ENCODE results near the gene SCEL.

Gene SCEL

DNA sequence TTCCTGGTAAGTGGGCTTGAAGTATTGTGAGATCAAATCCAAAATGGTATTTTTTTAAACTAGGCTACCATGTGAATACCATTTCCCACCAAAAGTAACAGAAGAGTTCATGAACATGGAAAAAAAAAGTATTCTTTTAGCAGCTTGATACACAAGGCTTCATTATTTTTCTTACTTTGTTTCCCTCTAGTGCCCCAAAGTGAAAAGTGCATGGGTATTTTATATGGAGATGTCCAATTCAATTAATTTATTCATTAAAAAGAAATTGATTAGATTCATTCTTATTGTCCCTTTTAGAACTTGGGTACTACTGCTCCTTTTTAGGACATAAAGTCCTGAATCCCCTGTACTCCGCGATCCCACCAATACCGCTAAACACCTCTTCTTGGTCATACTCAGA lies 28.6 kb upstream of the SCEL start:
- H3K9me3 ChIP-seq (ENCODE audit: low read depth, low read length), result no peaks in the 10 kb centered on the region
- H3K36me3 ChIP-seq (ENCODE audit: insufficient read depth, low read length), result no peaks in the 10 kb centered on the region
- DNase-seq (ENCODE audit: low read depth, low spot score), result no peak
- no peak overlapping the region for H3K4me3 ChIP-seq
- H3K9ac ChIP-seq (ENCODE audit: insufficient read length), result no peak overlapping the region
- H3K27ac ChIP-seq, result no peak overlapping the region
- TF ChIP-seq POLR2AphosphoS5 (IDR thresholded peaks at IDR 0.05; ENCODE audit: borderline replicate concordance, low read depth, low read length), result no peak
- no peak for TF ChIP-seq EZH2 (IDR thresholded peaks at IDR 0.05)
- TF ChIP-seq FOXP2 (optimal IDR thresholded peaks at IDR 0.05; ENCODE audit: control extremely low read depth, extremely low read length, insufficient read depth), result no peak

DNA sequence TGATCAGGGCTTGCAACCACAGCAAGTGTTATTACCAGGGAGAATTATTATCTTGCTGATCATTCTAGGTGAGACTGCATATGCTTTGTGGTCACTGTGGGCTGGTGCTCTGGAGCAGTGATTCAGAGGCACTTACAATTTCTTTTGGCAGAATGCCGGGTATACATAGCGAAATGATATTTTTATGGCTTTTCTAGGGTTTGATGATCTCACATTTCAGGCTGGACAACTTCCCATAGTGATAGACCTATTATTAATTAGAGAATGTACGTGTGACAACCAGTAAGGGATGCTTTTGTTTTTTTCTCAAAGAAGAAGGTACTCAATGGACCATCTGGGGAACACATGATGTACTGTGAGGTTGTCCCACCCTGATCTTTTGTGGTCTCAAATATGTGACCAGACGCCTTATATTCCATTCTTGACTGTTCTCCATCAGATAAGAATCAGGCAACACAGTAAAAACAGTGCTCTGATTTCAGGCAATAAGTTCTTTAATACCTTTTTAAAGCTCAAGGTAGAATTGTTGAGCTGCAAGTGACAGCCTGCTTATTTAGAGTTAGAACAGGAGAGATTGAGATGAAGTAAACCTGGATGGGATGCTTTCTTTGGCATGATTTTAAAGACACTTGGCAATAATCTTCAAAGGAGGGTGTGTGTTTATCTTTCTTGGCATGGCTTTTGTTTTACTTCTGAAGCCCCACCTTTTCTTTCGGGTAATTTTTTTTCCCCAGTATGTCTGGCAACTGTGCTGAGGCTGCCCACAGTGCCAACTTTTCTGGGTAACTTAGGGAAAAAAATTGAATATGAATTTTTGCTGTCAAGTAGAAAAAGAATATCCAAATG lies 27.4 kb upstream of the SCEL start:
- Histone ChIP-seq H3K4me3 (no peak overlapping the region), H3K9ac (ENCODE audit: insufficient read length) (no peak overlapping the region), H3K27ac (no peak overlapping the region), H3K36me3 (ENCODE audit: insufficient read depth, low read length) (no peaks in the 10 kb centered on the region), H3K9me3 (ENCODE audit: low read depth, low read length) (no peaks in the 10 kb centered on the region)
- TF ChIP-seq FOXP2 (optimal IDR thresholded peaks at IDR 0.05; ENCODE audit: control extremely low read depth, extremely low read length, insufficient read depth) (no peak), POLR2AphosphoS5 (IDR thresholded peaks at IDR 0.05; ENCODE audit: borderline replicate concordance, low read depth, low read length) (no peak), EZH2 (IDR thresholded peaks at IDR 0.05) (no peak)
- DNase-seq (ENCODE audit: low read depth, low spot score), result no peak

DNA sequence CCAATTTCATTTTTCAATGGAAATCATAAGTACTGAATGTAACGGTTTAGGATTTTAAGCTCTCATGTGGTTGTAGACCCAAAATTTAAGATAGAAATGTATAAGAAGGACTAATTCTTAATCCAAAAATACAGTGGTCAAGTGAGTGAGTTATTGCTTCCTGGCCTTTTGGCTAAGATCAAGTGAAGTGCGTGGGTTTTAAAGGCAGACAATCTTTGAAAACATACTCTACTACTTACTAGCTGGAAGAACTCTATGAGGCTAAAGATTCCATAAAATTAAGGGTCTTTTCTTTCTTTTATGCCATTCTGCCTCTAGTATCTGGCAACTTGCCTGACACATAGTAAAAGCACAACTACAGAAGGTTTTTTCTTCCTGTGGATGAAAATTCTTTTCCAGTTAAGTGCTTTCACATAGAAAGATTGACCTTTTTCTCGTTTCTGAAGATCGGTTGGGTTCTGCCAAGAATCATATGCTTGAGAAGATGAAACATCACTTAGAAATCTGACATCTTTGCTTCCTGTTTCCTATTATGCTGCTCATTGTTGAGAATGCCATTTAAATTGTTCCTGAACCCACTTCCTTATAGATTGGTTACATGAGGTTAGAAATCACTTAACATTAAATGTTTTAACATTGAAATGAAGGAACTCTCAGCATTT lies 26.4 kb upstream of the SCEL start:
- Histone ChIP-seq H3K9me3 (ENCODE audit: low read depth, low read length) (no peaks in the 10 kb centered on the region), H3K4me3 (peak overlapping the region; percentile 55), H3K9ac (ENCODE audit: insufficient read length) (peak overlapping the region; percentile 4), H3K27ac (peak overlapping the region; percentile 72), H3K36me3 (ENCODE audit: insufficient read depth, low read length) (no peaks in the 10 kb centered on the region)
- peak; percentile 60 for DNase-seq (ENCODE audit: low read depth, low spot score)
- TF ChIP-seq POLR2AphosphoS5 (IDR thresholded peaks at IDR 0.05; ENCODE audit: borderline replicate concordance, low read depth, low read length) (no peak), EZH2 (IDR thresholded peaks at IDR 0.05) (no peak), FOXP2 (optimal IDR thresholded peaks at IDR 0.05; ENCODE audit: control extremely low read depth, extremely low read length, insufficient read depth) (no peak)

DNA sequence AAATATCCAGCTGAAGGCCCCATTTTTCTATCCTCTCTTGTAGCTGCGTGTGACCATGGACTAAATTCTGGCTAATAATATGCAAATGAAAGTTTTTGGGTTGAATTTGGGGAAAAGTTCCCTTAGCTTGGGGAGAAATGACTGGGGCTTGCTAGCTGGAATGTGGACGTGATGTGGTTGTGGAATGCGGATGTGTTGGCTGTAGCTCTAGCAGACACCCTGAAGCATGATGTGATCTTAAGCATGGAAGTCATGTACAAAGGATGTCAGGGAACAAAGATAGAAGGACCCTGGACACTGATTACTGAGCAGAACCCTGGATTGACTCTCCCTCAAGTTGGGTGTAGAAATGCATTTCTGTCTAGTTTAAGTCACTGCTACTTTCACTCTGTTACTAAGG lies 25.4 kb upstream of the SCEL start:
- Histone ChIP-seq H3K4me3 (no peak overlapping the region), H3K9ac (ENCODE audit: insufficient read length) (no peak overlapping the region), H3K27ac (no peak overlapping the region), H3K36me3 (ENCODE audit: insufficient read depth, low read length) (no peaks in the 10 kb centered on the region), H3K9me3 (ENCODE audit: low read depth, low read length) (no peaks in the 10 kb centered on the region)
- no peak for TF ChIP-seq FOXP2 (optimal IDR thresholded peaks at IDR 0.05; ENCODE audit: control extremely low read depth, extremely low read length, insufficient read depth)
- no peak for TF ChIP-seq POLR2AphosphoS5 (IDR thresholded peaks at IDR 0.05; ENCODE audit: borderline replicate concordance, low read depth, low read length)
- no peak for TF ChIP-seq EZH2 (IDR thresholded peaks at IDR 0.05)
- no peak for DNase-seq (ENCODE audit: low read depth, low spot score)

DNA sequence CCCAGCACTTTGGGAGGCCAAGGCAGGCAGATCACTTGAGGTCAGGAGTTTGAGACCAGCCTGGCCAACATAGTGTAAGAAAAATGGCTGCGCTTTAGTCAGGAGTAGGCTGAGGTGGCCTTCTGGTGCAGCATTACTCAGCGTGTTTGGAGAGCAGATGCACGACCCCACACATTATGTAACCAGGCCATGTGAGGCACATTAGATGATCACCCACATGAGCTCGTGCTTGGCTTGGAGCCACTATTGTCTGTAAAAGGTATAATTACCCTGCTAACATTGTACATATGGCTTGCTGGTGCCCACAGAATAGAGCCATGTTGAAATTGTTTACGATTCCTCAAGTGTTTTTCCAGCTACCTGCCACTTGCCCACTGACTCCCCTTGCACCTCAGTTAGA lies 24.0 kb upstream of the SCEL start:
- Histone ChIP-seq H3K9me3 (ENCODE audit: low read depth, low read length) (no peaks in the 10 kb centered on the region), H3K9ac (ENCODE audit: insufficient read length) (no peak overlapping the region), H3K36me3 (ENCODE audit: insufficient read depth, low read length) (no peaks in the 10 kb centered on the region), H3K27ac (no peak overlapping the region), H3K4me3 (no peak overlapping the region)
- TF ChIP-seq FOXP2 (optimal IDR thresholded peaks at IDR 0.05; ENCODE audit: control extremely low read depth, extremely low read length, insufficient read depth) (no peak), POLR2AphosphoS5 (IDR thresholded peaks at IDR 0.05; ENCODE audit: borderline replicate concordance, low read depth, low read length) (no peak)
- no peak for DNase-seq (ENCODE audit: low read depth, low spot score)

DNA sequence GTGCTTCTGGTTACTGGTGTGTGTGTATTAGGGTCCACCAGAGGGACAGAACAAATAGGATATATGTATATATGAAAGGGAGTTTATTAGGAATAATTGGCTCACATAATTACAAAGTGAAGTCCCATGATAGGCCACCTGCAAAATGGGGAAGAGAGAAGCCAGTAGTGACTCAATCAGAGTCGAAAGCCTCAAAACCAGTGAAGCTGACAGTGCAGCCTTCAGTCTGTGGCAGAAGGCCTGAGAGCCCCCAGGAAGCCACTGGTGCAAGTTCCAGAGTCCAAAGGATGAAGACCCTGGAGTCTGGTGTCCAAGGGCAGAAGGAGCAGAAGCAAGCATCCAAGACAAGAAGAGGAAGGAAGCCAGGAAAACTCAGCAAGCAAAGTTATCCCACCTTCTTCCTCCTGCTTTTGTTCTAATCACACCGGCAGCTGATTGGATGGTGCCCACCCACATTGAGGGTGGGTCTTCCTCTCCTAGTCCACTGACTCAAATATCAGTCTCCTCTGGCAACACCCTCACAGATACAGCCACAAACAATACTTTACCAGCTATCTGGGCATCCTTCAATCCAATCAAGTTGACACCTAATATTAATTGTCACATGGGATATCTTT lies 21.7 kb upstream of the SCEL start:
- TF ChIP-seq POLR2AphosphoS5 (IDR thresholded peaks at IDR 0.05; ENCODE audit: borderline replicate concordance, low read depth, low read length), result no peak
- TF ChIP-seq FOXP2 (optimal IDR thresholded peaks at IDR 0.05; ENCODE audit: control extremely low read depth, extremely low read length, insufficient read depth), result no peak
- no peak for TF ChIP-seq EZH2 (IDR thresholded peaks at IDR 0.05)
- H3K36me3 ChIP-seq (ENCODE audit: insufficient read depth, low read length), result no peaks in the 10 kb centered on the region
- no peak overlapping the region for H3K9ac ChIP-seq (ENCODE audit: insufficient read length)
- DNase-seq (ENCODE audit: low read depth, low spot score), result no peak
- H3K9me3 ChIP-seq (ENCODE audit: low read depth, low read length), result no peaks in the 10 kb centered on the region
- no peak overlapping the region for H3K27ac ChIP-seq
- no peak overlapping the region for H3K4me3 ChIP-seq

DNA sequence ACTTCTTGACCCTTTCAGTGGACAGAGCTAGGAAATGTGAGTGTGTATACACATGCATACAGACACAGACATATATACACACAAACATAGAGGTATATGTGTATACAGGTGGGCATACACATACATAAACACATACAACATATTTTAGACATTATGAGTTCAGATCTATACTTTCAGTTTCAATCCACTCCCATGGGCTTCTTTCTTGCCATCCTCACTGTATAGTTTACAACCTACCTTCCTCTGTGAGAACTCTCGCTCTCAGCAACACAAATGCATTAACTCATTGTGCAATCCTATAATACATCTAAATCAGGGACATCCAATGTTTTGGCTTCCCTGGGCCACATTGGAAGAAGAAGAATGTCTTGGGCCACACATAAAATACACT lies 21.2 kb upstream of the SCEL start:
- H3K36me3 ChIP-seq (ENCODE audit: insufficient read depth, low read length), result no peaks in the 10 kb centered on the region
- TF ChIP-seq POLR2AphosphoS5 (IDR thresholded peaks at IDR 0.05; ENCODE audit: borderline replicate concordance, low read depth, low read length), result no peak
- no peak for TF ChIP-seq EZH2 (IDR thresholded peaks at IDR 0.05)
- TF ChIP-seq FOXP2 (optimal IDR thresholded peaks at IDR 0.05; ENCODE audit: control extremely low read depth, extremely low read length, insufficient read depth), result no peak
- no peak for DNase-seq (ENCODE audit: low read depth, low spot score)
- H3K4me3 ChIP-seq, result no peak overlapping the region
- H3K9me3 ChIP-seq (ENCODE audit: low read depth, low read length), result no peaks in the 10 kb centered on the region
- H3K9ac ChIP-seq (ENCODE audit: insufficient read length), result no peak overlapping the region
- H3K27ac ChIP-seq, result no peak overlapping the region

DNA sequence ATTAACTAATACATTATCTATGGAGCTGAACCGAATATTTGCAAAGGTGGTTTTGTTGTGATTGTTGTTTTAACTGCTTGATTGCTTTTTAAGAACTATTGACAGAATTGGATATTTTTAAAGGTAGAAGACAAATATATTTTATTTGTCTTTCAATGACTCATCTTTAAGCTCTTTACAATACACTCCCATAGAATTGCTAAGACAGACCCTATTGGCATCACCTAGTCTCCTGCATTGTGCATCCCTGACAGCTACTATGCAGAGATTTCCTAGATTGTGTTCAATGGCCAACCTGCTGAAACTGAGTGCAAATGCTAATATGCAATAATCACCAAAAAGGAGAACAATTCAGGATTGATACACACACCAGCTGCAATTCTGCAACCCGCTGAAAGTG lies 19.7 kb upstream of the SCEL start:
- no peaks in the 10 kb centered on the region for H3K36me3 ChIP-seq (ENCODE audit: insufficient read depth, low read length)
- H3K9me3 ChIP-seq (ENCODE audit: low read depth, low read length), result no peaks in the 10 kb centered on the region
- DNase-seq (ENCODE audit: low read depth, low spot score), result no peak
- no peak for TF ChIP-seq FOXP2 (optimal IDR thresholded peaks at IDR 0.05; ENCODE audit: control extremely low read depth, extremely low read length, insufficient read depth)
- TF ChIP-seq POLR2AphosphoS5 (IDR thresholded peaks at IDR 0.05; ENCODE audit: borderline replicate concordance, low read depth, low read length), result no peak
- TF ChIP-seq EZH2 (IDR thresholded peaks at IDR 0.05), result no peak
- no peak overlapping the region for H3K4me3 ChIP-seq
- H3K9ac ChIP-seq (ENCODE audit: insufficient read length), result no peak overlapping the region
- H3K27ac ChIP-seq, result no peak overlapping the region

All from SK-N-MC (cell line).